HL-60 (cell line): ENCODE data around the gene MRPS21.

Experiments
- DNase-seq, 2 experiments: peaks; one replicate each; pipeline ENCODE4 v3.0.0-alpha.2; 2010 to 2020; ENCODE audit warnings: low read depth in 1 of 2, low spot score in 1 of 2
- H3K27ac ChIP-seq: fragments of 250-450 bp; sonication (Bioruptor Pico); replicated peaks from 2 replicates; pipeline ENCODE4 v1.5.1; 2020; ENCODE audit warnings: mild to moderate bottlenecking, moderate library complexity
- H3K27me3 ChIP-seq: fragments of 250-450 bp; sonication (Bioruptor Pico); 2 replicates; pipeline ENCODE4 v1.5.1; 2021; ENCODE audit warnings: mild to moderate bottlenecking, moderate library complexity; ENCODE audit not compliant: insufficient read depth, poor library complexity, severe bottlenecking
- H3K4me3 ChIP-seq: replicated peaks from 2 replicates; pipeline ENCODE4 v1.5.1; 2011; ENCODE audit warnings: mild to moderate bottlenecking, control low read depth, low read length; ENCODE audit not compliant: insufficient read depth
- GABPA ChIP-seq: IDR thresholded peaks from 2 replicates; pipeline ENCODE4 v1.6.1; 2012; ENCODE audit warnings: low read depth
- POLR2AphosphoS5 ChIP-seq: IDR thresholded peaks from 2 replicates; pipeline ENCODE4 v1.6.1; 2012; ENCODE audit warnings: low read depth
- SPI1 ChIP-seq: IDR thresholded peaks from 2 replicates; pipeline ENCODE4 v1.6.1; 2012; ENCODE audit warnings: low read depth, mild to moderate bottlenecking, borderline replicate concordance
- TF ChIP-seq, protein P1 (sequence below): IDR thresholded peaks from one replicate; pipeline ENCODE4 v1.5.1; 2011; ENCODE audit warnings: low read length, control low read depth, inconsistent platforms; ENCODE audit not compliant: insufficient read depth
- TF ChIP-seq, protein P2 (sequence below): IDR thresholded peaks from 2 replicates; pipeline ENCODE4 v1.6.1; 2012; ENCODE audit warnings: low read depth; ENCODE audit not compliant: insufficient replicate concordance

MRPS21 gene

DNA sequence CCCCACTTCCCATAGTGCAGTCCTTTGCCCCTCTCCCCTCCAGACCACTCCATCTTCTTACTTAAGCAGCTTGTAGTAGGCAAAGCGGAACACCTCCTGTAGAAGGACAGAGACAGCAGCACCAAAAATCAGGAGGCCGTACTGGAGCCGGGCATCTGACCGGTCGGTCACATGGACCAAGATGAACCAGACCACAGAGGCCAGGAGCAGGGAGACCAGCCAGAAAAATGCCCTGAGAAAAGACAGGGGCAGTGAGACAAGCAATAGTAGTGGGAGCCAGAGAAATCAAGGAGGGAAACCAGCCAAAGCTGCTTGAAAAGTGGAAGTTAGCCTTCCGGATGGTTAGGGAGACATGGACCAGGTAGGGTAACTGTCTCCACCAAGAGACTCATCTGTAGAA is 25.8 kb upstream of the MRPS21 start:
- Histone ChIP-seq H3K4me3 (peak overlapping the region; percentile 91), H3K27me3 (no peaks in the 10 kb centered on the region), H3K27ac (peak overlapping the region; percentile 92)
- TF ChIP-seq, protein P1, sequence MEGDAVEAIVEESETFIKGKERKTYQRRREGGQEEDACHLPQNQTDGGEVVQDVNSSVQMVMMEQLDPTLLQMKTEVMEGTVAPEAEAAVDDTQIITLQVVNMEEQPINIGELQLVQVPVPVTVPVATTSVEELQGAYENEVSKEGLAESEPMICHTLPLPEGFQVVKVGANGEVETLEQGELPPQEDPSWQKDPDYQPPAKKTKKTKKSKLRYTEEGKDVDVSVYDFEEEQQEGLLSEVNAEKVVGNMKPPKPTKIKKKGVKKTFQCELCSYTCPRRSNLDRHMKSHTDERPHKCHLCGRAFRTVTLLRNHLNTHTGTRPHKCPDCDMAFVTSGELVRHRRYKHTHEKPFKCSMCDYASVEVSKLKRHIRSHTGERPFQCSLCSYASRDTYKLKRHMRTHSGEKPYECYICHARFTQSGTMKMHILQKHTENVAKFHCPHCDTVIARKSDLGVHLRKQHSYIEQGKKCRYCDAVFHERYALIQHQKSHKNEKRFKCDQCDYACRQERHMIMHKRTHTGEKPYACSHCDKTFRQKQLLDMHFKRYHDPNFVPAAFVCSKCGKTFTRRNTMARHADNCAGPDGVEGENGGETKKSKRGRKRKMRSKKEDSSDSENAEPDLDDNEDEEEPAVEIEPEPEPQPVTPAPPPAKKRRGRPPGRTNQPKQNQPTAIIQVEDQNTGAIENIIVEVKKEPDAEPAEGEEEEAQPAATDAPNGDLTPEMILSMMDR = no peak
- TF ChIP-seq POLR2AphosphoS5 = no peak
- TF ChIP-seq GABPA = no peak
- TF ChIP-seq, protein P2, sequence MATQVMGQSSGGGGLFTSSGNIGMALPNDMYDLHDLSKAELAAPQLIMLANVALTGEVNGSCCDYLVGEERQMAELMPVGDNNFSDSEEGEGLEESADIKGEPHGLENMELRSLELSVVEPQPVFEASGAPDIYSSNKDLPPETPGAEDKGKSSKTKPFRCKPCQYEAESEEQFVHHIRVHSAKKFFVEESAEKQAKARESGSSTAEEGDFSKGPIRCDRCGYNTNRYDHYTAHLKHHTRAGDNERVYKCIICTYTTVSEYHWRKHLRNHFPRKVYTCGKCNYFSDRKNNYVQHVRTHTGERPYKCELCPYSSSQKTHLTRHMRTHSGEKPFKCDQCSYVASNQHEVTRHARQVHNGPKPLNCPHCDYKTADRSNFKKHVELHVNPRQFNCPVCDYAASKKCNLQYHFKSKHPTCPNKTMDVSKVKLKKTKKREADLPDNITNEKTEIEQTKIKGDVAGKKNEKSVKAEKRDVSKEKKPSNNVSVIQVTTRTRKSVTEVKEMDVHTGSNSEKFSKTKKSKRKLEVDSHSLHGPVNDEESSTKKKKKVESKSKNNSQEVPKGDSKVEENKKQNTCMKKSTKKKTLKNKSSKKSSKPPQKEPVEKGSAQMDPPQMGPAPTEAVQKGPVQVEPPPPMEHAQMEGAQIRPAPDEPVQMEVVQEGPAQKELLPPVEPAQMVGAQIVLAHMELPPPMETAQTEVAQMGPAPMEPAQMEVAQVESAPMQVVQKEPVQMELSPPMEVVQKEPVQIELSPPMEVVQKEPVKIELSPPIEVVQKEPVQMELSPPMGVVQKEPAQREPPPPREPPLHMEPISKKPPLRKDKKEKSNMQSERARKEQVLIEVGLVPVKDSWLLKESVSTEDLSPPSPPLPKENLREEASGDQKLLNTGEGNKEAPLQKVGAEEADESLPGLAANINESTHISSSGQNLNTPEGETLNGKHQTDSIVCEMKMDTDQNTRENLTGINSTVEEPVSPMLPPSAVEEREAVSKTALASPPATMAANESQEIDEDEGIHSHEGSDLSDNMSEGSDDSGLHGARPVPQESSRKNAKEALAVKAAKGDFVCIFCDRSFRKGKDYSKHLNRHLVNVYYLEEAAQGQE = no peak
- TF ChIP-seq SPI1 = no peak
- DNase-seq = peak in 1 of 2 experiments; percentile 17

DNA sequence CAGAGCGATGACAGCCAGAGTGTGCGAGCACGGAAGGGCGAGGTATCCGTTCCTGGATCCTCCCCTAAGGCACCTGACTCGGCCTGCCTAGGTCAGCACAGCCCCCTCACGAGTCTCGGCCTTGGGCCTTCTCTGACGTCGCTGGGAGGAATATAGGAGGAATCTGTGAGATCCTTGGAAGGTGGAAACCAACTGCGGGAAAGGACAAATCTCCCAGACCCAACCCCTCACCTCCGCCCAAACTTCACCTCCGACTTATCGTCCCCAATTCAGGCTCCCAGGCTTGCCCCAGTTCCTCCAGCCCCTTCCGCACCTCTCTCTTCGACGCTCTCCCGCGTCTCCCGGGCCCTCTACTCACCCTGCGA is 25.3 kb upstream of the MRPS21 start:
- peak in 1 of 2 experiments; percentile 9 for DNase-seq
- Histone ChIP-seq H3K27ac (peak overlapping the region; percentile 92), H3K4me3 (peak overlapping the region; percentile 91), H3K27me3 (no peaks in the 10 kb centered on the region)
- TF ChIP-seq, protein P1 = no peak
- TF ChIP-seq, protein P2 = no peak
- TF ChIP-seq GABPA (no peak), POLR2AphosphoS5 (no peak)

GRCh38 chr1:150268705-150269403 is 24.8 kb upstream of the MRPS21 start, which contains the start of gene APH1A:
Gene APH1A (minus strand): TSS chr1:150269016. CDS start chr1:150268810, 206 bp downstream.
- no peaks in the 10 kb centered on the region for H3K27me3 ChIP-seq
- peak within 1 kb of the TSS; percentile 91 for H3K4me3 ChIP-seq
- TF ChIP-seq GABPA (peak; percentile 77), SPI1 (peak; percentile 73; the same call in 1 of the 2 replicates), POLR2AphosphoS5 (peak; percentile 26; the same call in 1 of the 2 replicates)
- TF ChIP-seq, protein P1 = no peak
- TF ChIP-seq, protein P2 = no peak
- peak within 1 kb of the TSS; percentile 92 for H3K27ac ChIP-seq
- DNase-seq = peak; percentile 95 to 98
